Trophoblast cell (in vitro differentiated cells and primary cell): ENCODE measurements around the gene POLR2J2. TPM values are rescaled to one million over a fixed set of nuclear protein-coding genes. Genes with fewer than 3 reads are reported as not detected.
"Not testable (repeated sequence)": the region's sequence is repeated elsewhere in the genome, so short reads cannot be mapped to it uniquely, and the experiment has no call there.

ENCODE experiments used
- DNase-seq, 2 donors: peaks; one replicate each; pipeline ENCODE4 v3.0.0-alpha.2; 2016
- H2AFZ ChIP-seq: 2 replicates; pipeline ENCODE4 v1.6.1; 2013; ENCODE audit warnings: low read length, moderate library complexity, mild to moderate bottlenecking; ENCODE audit not compliant: insufficient read depth, poor library complexity
- H2AK5ac ChIP-seq: 2 replicates; pipeline ENCODE4 v1.6.1; 2013; ENCODE audit warnings: mild to moderate bottlenecking, low read length
- H2BK120ac ChIP-seq: 2 replicates; pipeline ENCODE4 v1.6.1; 2013; ENCODE audit warnings: low read length, mild to moderate bottlenecking, moderate library complexity; ENCODE audit not compliant: insufficient read depth, poor library complexity
- H2BK12ac ChIP-seq: 2 replicates; pipeline ENCODE4 v1.6.1; 2013; ENCODE audit warnings: mild to moderate bottlenecking, low read length, moderate library complexity
- H2BK5ac ChIP-seq: 2 replicates; pipeline ENCODE4 v1.6.1; 2013; ENCODE audit warnings: low read length, low read depth, moderate library complexity, mild to moderate bottlenecking; ENCODE audit not compliant: poor library complexity
- H3K14ac ChIP-seq: 2 replicates; pipeline ENCODE4 v1.6.1; 2013; ENCODE audit warnings: mild to moderate bottlenecking, low read length
- H3K18ac ChIP-seq: 2 replicates; pipeline ENCODE4 v1.6.1; 2013; ENCODE audit warnings: mild to moderate bottlenecking, low read length
- H3K23ac ChIP-seq: 2 replicates; pipeline ENCODE4 v1.6.1; 2013; ENCODE audit warnings: low read length
- H3K27ac ChIP-seq: 2 replicates; pipeline ENCODE4 v1.5.1; 2013; ENCODE audit warnings: low read depth, mild to moderate bottlenecking, inconsistent platforms, low read length, moderate library complexity
- H3K27me3 ChIP-seq: 2 replicates; pipeline ENCODE4 v1.6.1; 2013; ENCODE audit warnings: inconsistent platforms, mild to moderate bottlenecking, low read length, moderate library complexity; ENCODE audit not compliant: insufficient read depth
- H3K36me3 ChIP-seq, 2 experiments: 1 replicate in 1 of 2; 2 replicates in 1 of 2; pipeline ENCODE4 v1.6.1; 2013; ENCODE audit warnings: low read length in 2 of 2, mild to moderate bottlenecking in 2 of 2, moderate library complexity in 1 of 2; ENCODE audit not compliant: insufficient read depth in 2 of 2, control insufficient read depth in 1 of 2
- H3K4ac ChIP-seq: 2 replicates; pipeline ENCODE4 v1.6.1; 2013; ENCODE audit warnings: low read depth, mild to moderate bottlenecking, low read length, moderate library complexity
- H3K4me1 ChIP-seq, 2 experiments: 1 replicate in 1 of 2; 2 replicates in 1 of 2; pipeline ENCODE4 v1.6.1; 2013; ENCODE audit warnings: low read length in 2 of 2, mild to moderate bottlenecking in 2 of 2, moderate library complexity in 1 of 2; ENCODE audit not compliant: insufficient read depth in 2 of 2, control insufficient read depth in 1 of 2
- H3K4me2 ChIP-seq: 2 replicates; pipeline ENCODE4 v1.6.1; 2013; ENCODE audit warnings: inconsistent platforms, mild to moderate bottlenecking, low read length, moderate library complexity
- H3K4me3 ChIP-seq: 2 replicates; pipeline ENCODE4 v1.5.1; 2013; ENCODE audit warnings: mild to moderate bottlenecking, low read depth, low read length, inconsistent platforms
- H3K79me1 ChIP-seq: one replicate; pipeline ENCODE4 v1.6.1; 2013; ENCODE audit warnings: low read length
- H3K79me2 ChIP-seq: 2 replicates; pipeline ENCODE4 v1.6.1; 2013; ENCODE audit warnings: low read length, mild to moderate bottlenecking; ENCODE audit not compliant: control insufficient read depth, insufficient read depth, poor library complexity
- H3K9ac ChIP-seq: 2 replicates; pipeline ENCODE4 v1.6.1; 2013; ENCODE audit warnings: mild to moderate bottlenecking, low read length
- H3K9me3 ChIP-seq: 2 replicates; pipeline ENCODE4 v1.6.1; 2013; ENCODE audit warnings: low read depth, mild to moderate bottlenecking, control low read depth, inconsistent platforms, low read length; ENCODE audit not compliant: insufficient read depth
- H4K12ac ChIP-seq: 2 replicates; pipeline ENCODE4 v1.6.1; 2013; ENCODE audit warnings: low read depth, mild to moderate bottlenecking, low read length, moderate library complexity
- H4K8ac ChIP-seq: 2 replicates; pipeline ENCODE4 v1.6.1; 2013; ENCODE audit warnings: low read depth, mild to moderate bottlenecking, low read length, moderate library complexity
- H4K91ac ChIP-seq: one replicate; pipeline ENCODE4 v1.6.1; 2013; ENCODE audit warnings: low read depth, mild to moderate bottlenecking, low read length, moderate library complexity
- WGBS: extraction: QIAGEN DNeasy Blood & Tissue Kit; methylation state at CpG from one replicate; pipeline ENCODE4 v1.1.7; 2013; ENCODE audit warnings: missing lambda C conversion rate; ENCODE audit not compliant: insufficient read length, insufficient coverage; ENCODE audit errors: extremely low coverage; 5-methylcytosine and 5-hydroxymethylcytosine counted together
- polyA plus RNA-seq: library from polyadenylated mRNA; stranded (reverse); fragments of 200-250 nt; gene quantifications from 2 replicates; pipeline ENCODE4 v1.2.3, GENCODE V29; 2013

The POLR2J2 gene
- polyA plus RNA-seq: 3.9 and 4.6 TPM in 2 replicates

- not testable (repeated sequence) for H4K12ac ChIP-seq, H3K27me3 ChIP-seq, H2BK120ac ChIP-seq, H3K79me1 ChIP-seq, H2AK5ac ChIP-seq, H2BK5ac ChIP-seq, H3K79me2 ChIP-seq, H3K18ac ChIP-seq, H3K27ac ChIP-seq, H2BK12ac ChIP-seq, H3K23ac ChIP-seq, H2AFZ ChIP-seq, H3K14ac ChIP-seq, H4K8ac ChIP-seq, H3K4ac ChIP-seq, H3K4me3 ChIP-seq, H3K9ac ChIP-seq, H3K4me2 ChIP-seq, H4K91ac ChIP-seq, H3K4me1 ChIP-seq, H3K36me3 ChIP-seq, H3K9me3 ChIP-seq
- no CpG with 5 or more reads among the region's 63 CpGs for WGBS
- peak in 1 of 2 donors; percentile 55 for DNase-seq
Observed at GRCh38 chr7:102671166-102671955, at the start of gene POLR2J2. Gene POLR2J2, minus strand, starts transcription at chr7:102671663. Its CDS starts 62 bp downstream, at chr7:102671601.

- H3K4ac ChIP-seq, H3K79me2 ChIP-seq, H3K9me3 ChIP-seq, H2AK5ac ChIP-seq, H3K14ac ChIP-seq, H3K23ac ChIP-seq, H3K4me2 ChIP-seq, H2AFZ ChIP-seq, H3K4me3 ChIP-seq, DNase-seq, H2BK5ac ChIP-seq, H4K91ac ChIP-seq, H3K9ac ChIP-seq, H2BK12ac ChIP-seq, H4K8ac ChIP-seq, H3K18ac ChIP-seq, H3K27ac ChIP-seq, H3K4me1 ChIP-seq, H3K36me3 ChIP-seq, H3K79me1 ChIP-seq, H3K27me3 ChIP-seq, H4K12ac ChIP-seq, H2BK120ac ChIP-seq: not testable (repeated sequence)
Observed at GRCh38 chr7:102718491-102718890, 47.0 kb upstream of the POLR2J2 start.

GRCh38 chr7:102715718-102716117, 44.3 kb upstream of the POLR2J2 start:
- not testable (repeated sequence) for H3K14ac ChIP-seq, H4K8ac ChIP-seq, H3K79me1 ChIP-seq, H3K9me3 ChIP-seq, H3K36me3 ChIP-seq, H3K18ac ChIP-seq, H4K91ac ChIP-seq, H4K12ac ChIP-seq, H3K27ac ChIP-seq, H3K4me2 ChIP-seq, H3K79me2 ChIP-seq, H3K4me1 ChIP-seq, H2BK12ac ChIP-seq, H3K4ac ChIP-seq, H3K9ac ChIP-seq, H3K4me3 ChIP-seq, H2BK5ac ChIP-seq, H2AFZ ChIP-seq, H3K23ac ChIP-seq, H2AK5ac ChIP-seq, H3K27me3 ChIP-seq, H2BK120ac ChIP-seq
- peak in 1 of 2 donors; percentile 19 for DNase-seq
- WGBS: no CpG with 5 or more reads among the region's 3 CpGs

GRCh38 chr7:102714774-102715522, 43.5 kb upstream of the POLR2J2 start:
- DNase-seq, H3K79me2 ChIP-seq, H3K79me1 ChIP-seq, H4K8ac ChIP-seq, H3K9ac ChIP-seq, H4K91ac ChIP-seq, H3K4me2 ChIP-seq, H3K14ac ChIP-seq, H2AFZ ChIP-seq, H3K27me3 ChIP-seq, H3K27ac ChIP-seq, H3K23ac ChIP-seq, H3K4ac ChIP-seq, H2AK5ac ChIP-seq, H3K36me3 ChIP-seq, H2BK5ac ChIP-seq, H4K12ac ChIP-seq, H3K9me3 ChIP-seq, H3K4me1 ChIP-seq, H2BK120ac ChIP-seq, H3K18ac ChIP-seq, H3K4me3 ChIP-seq, H2BK12ac ChIP-seq: not testable (repeated sequence)
- no CpG with 5 or more reads among the region's 6 CpGs for WGBS
